Measurements from ENCODE around the gene ASZ1.
A peak's percentile ranks its signal among the peaks of the same experiment; 100 is the strongest.
"Not testable (repeated sequence)": the region's sequence is repeated elsewhere in the genome, so short reads cannot be mapped to it uniquely, and the experiment has no call there.

ASZ1 gene, protein sequence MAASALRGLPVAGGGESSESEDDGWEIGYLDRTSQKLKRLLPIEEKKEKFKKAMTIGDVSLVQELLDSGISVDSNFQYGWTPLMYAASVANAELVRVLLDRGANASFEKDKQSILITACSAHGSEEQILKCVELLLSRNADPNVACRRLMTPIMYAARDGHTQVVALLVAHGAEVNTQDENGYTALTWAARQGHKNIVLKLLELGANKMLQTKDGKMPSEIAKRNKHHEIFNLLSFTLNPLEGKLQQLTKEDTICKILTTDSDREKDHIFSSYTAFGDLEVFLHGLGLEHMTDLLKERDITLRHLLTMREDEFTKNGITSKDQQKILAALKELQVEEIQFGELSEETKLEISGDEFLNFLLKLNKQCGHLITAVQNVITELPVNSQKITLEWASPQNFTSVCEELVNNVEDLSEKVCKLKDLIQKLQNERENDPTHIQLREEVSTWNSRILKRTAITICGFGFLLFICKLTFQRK

DNA sequence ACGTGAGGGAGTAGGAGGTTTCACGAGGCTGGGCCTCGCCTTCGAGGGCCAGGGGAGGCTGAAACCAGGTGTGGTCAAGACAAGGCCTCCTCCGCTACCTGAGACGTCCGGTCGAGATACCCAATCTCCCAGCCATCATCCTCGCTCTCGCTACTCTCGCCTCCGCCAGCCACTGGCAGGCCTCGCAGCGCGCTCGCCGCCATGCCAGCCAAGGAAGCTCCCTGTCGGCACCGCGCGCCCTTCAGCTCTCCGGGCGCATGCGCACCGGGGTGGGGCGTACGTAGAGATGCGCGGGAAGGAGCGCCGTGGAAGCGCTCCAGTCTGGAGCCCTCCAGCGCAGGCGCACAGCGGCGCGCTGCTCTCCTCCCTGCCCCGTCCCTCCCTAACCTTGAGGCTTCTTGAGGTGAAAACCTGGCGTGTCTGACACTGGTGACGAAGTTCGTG lies at the start of gene ASZ1:
TSS of gene ASZ1 (minus strand) at position 236 of the 444 bp plus-strand sequence. CDS start at position 203, 33 bp downstream.
- DNase-seq = no peak

DNA sequence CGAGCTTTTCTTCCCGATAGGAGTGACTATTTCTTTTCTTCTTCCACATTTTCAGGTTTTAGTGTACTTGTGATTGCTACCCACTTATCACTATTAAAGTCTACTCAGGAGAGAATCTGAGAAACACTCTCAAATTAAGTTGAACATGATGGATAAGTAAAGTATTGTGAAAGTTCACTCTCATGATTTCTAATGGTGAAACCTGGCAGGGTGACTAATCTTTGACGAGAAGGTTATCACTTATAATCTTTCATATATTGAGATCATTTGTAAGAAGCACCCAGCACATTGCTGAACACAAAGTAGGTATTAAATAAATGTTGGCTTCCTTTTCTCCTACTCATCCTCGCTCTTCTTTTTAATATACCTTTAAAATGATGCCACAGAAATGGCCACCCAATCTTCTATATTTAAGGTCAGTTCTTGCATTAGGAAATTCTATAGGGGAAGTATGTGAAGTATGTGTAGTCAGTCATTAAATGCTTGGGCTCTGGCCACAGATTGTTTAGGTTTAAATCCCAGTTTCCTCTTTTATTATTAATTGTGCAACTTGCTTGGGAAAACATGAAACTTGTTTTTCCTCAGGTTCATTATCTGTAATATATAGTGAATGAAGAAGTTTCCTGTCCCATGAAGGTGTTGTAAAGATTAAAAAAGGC lies 49.4 kb upstream of the ASZ1 start:
- no peak for DNase-seq

DNA sequence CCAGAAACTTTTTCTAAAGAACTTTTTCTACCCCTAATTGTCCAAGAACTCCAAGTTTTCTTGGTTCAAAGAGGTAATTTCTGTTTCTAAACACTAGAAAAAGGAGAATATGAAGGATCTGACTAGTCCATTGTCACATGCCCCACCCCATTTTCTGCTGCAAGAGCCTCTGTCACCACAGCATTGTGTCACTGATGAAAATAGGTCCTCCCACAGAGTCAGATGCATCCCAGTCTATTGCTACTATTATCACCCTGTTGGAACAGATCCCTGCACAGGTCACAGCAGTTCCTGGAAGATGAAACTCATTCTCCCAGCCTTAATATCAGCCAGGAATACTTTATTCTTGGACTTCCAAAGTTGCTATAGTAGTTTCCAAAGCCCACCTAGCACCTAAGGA lies 45.0 kb upstream of the ASZ1 start:
- DNase-seq = no peak

DNA sequence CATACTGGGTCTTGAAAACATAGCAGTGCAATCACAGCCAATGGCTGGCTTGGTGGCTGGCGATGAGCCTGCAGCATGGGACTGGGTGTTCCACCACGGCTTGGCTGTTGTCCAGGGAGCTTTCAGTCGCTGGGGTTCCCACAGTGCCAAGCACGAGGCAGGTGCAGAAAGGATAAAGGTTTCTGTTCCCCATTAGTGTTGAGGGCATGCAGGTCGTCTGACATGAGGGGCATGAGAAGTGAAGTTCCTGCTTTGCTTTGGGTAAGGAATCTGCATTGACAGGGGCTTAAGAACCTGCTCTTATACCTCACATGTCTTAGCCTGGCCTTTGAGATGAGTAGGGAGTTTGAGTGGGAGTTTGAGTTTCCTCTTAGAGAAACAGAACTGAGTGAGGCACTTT lies 43.5 kb upstream of the ASZ1 start:
- DNase-seq = no peak

DNA sequence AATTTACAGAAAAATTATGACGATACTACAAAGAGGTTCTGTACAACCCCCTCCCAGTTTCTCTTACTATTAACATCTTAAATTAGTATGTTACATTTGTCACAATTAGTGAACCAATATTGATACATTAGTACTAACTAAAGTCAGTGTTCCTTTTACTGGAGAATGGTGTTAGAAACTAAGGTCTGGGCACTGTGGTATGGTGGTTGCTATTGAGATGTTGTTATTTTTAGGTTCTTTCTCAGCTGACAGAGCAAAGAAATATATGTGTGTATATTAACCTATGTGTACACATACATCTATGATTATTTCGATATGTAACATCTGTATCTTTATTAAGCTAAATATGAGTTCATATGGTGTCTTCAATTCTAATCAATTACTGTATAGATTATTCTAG lies 40.9 kb upstream of the ASZ1 start:
- DNase-seq = no peak

DNA sequence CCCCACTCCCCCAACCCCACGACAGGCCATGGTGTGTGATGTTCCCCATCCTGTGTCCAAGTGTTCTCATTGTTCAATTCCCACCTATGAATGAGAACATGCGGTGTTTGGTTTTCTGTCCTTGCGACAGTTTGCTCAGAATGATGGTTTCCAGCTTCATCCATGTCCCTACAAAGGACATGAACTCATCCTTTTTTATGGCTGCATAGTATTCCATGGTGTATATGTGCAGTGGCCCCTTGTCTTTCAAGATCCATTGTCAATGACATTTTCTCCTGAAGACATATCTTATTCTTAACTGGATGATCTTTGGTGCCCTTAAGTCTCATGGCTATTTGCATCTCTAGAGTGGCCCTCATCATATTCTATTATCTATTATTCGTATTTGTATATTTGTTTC lies 33.5 kb upstream of the ASZ1 start:
- DNase-seq = not testable (repeated sequence)

DNA sequence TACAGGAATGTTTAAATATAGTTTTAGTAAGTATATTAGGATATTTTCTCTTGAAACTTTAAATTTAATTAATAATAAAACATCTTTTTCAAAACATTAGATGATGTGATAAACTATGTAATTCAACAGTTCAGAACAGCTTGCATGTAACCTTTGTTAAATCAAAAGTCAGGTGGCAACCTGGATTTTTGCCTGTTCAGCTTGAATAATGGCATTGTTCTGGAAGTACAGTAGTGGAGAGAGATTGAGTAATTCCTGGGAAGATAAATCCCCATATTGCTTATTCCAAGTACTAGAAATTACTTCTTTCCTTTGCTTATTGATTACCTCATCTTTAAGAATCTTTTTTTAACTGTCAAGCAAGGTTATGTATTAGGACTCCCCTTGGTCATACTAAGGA lies 32.4 kb upstream of the ASZ1 start:
- DNase-seq = no peak

DNA sequence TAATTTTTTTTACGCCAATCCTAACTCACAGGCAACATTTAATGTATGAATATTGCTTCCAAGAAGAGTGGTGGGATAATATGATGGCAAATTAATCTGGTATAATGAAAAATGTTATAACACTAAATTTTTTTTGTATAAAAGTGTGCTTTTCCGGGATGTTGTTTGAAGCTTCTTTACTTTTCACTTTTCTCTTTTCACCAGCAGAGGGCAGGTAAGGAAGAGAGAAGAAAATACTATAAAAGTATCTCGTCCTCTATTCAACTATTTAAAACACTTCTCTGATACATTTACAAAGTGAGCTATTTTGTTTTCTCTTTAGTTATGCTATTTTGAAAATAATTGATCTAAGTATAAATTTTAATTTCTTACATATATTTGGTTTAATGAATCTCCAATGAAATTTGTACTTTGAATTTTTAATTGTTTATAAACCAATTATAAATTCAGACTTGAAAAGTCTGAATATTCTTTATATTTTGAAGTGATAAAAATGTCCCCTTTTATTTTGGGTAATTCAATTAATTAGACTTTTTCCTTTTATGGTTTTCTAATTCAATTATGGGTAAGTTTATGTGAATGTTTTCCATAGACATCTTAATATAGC lies 31.8 kb upstream of the ASZ1 start:
- DNase-seq = peak; percentile 62

DNA sequence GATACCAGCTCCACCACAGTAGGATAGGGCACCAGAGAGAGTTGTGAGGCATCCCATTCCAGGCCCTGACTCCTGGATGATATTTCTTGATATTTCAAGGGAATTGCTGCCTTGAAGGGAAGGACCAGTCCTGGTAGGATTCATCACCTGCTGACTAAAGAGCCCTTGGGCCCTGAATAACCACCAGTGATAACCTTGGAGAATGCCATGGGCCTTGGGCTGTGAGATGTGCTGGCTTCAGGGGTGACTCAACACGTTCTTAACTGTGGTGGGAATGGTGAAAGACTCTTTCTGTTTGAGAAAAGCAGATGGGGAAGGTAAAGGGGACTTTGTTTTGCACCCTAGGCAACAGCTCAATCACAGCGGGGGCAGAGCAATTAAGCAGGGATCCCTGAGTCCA lies 21.4 kb upstream of the ASZ1 start:
- DNase-seq = no peak

DNA sequence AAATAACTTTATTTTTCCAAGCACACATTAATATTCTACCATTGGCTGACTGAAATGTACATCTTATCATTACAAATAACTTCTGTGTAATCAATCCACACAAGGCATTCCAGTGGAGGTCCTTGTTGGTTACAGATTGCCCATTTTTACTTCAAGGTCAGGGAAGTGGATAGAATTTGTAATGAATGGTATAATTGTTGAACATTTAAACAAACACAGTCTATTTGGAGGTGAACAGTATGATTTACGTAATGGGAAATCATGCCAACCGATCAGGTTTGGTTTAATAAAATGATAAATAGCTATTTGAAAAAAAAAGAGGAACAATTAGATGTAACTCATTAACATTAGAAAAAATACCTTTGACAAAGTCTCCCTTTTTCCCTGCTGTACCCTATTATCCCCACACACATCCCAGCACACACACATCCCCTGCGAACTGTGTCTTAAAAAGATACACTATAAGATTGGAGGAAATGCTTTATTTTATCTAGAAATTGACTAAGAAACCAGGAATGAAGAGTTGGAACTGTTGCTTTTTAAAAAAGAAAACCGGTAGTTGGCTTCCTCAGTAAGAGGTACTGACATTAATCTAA lies 19.0 kb upstream of the ASZ1 start:
- DNase-seq = no peak

DNA sequence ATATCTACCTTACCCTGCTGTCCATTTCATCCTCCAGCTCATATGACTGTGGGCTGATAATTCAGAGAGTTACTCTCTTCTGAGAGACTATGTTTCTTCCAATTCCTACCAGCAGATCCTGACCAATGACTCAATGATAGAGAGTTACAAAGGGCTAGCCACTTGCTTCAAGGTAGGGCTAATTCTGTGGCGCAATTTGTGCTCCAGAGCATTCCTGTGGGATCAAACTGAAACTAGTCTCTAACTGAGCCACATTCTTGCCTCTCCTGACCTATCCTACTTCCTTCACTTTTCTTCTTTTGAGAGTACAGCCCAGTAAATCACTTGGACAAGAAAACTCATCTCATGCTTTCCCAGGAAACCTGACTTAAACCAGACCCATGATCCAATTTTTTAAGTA lies 17.9 kb upstream of the ASZ1 start:
- no peak for DNase-seq

DNA sequence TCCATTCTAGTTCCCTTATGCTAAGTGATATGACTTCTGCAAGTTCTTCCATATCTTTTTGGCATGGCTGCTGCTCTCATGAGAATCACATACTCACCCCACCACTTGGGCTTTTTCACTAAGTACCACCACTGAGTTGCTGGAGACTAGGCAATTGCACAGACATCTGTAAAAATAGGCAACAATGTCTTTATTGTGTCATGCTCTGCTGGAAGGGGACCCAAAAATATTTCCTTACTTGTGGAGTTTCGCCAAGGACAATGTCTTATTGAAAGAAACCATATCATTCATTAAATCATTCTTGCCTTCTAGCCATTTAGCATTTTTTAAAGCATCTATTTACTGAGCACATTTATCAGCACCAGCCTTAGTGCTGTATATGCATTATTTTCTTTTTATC lies 17.4 kb upstream of the ASZ1 start:
- DNase-seq = no peak

DNA sequence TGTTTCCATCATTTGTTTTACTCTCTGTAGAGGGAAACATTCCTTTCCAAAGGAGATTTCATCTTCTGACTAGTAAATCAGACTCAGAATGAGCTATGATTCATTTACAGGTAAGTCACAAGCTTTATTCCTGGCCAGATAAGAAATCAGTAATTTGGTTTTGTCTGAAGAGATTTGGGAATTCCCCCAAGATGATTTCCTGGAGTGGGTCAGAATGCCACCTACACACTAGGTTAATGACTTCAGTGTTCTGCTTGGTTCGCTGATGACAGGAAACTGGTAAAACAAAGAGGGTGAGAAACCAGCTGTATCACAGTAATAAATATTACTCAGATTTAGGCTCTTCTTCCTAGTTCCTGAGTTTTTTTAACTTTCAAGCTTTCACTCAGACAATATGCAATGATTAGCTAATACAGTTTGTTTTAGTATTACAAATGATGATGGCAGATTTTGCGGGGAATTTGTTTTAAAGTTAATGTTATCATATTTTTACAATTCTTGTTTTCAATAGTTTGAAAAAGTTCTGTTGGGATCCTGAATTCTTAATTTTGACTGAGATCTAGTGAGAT lies 8.3 kb upstream of the ASZ1 start:
- no peak for DNase-seq

DNA sequence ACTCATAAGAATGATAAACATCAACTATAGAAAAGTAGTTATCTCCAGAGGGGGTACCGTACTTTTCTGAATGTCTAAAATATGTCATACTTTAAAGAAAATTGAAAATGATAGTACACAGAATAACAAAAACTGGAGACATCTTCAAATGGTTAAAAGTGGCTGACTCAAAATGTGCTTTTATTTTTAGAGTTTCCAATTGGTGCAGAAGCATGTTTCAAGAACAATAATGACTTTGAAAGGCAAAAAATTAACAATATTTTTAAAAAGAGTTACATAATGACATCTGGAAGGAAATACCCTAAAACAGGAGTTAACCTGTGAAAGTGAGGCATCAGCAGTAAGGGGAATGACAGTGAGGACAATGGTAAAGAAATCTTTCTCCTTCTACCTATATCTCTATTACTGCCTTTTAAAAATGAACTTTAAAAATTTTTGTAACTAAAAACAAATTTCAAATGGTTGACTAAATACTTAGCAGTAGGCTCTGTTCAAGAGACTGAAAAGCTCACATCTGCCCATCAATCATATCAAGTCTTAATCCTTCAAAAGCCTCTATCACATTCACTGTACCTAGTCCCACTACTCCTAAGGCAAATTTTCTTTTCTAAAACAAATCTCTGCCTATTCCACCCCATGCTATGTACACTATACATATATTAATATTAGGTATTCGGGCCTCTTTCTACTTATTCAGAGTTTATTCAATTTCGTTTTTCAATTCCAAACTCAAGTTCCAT lies 3.0 kb downstream of the ASZ1 start:
- DNase-seq = no peak

DNA sequence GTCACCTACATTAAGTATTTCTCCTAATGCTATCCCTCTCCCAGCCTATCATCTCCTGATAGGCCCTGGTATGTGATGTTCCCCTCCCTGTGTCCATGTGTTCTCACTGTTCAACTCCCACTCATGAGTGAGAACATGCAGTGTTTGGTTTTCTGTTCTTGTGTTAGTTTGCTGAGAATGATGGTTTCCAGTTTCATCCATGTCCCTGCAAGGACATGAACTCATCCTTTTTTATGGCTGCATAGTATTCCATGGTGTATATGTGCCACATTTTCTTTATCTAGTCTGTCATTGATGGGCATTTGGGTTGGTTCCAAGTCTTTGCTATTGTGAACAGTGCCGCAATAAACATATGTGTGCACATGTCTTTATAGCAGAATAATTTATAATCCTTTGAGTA lies 12.7 kb downstream of the ASZ1 start:
- DNase-seq = not testable (repeated sequence)

DNA sequence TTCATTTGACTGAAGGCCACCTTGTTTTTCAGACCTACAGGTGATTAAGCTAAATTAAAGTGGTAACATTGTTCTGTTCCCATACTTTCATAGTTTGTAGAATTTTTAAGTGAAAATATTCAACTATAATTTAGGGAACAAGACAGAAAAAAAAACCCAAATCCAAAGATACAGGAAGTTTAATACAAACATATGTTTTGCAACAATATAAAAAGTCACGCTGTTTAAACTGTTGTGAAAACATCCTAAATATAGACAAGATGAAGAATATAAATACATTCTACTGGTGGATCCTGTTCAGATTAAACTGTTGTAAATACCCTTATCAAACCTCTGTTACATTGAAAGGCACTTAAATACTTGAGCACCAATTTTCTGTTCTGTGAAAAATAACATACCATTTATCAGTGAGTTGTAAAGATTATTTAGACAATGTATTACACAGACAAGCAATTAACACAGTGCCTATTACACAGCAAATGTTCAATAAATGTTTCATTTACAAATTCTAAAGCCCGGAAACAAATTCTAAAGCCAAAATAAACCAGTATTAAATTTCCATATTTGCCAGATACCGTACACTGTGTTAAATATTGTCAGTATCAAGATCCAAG lies 14.2 kb downstream of the ASZ1 start:
- DNase-seq = no peak

DNA sequence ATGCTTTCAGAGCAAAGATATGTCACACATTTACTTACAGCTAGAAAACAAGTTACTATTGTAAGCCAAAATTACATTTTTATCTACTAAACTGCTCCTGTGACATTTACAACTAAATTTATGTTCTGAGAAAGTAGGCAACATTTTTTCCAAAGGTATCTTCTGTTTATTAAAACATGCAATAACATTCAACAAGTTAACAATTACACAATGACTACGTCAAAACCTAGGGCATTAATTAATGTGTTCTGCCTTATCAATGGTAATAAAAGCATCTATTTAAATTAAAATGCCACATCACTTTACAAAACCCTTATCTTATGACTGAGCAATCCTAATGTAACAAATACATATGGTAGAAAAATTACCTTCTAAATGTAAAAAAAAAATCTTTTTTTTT lies 14.9 kb downstream of the ASZ1 start:
- DNase-seq = no peak

DNA sequence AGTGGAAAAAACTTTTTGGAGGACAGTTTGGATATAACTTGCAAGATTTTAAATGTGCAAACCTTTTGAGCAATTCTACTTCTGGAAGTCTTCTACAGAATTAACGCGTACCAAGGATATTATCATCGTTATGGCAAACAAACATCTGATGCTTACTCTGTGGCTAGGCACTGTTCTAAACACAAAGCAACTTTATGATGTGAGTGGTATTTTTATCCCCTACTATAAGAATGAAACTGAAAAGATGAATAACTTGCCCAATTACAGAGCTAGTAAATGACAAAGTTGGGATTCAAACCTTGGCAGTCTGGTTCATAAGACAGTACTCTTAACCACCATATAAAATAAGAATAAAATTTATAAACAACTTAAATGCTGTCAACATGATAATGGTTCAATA lies 15.8 kb downstream of the ASZ1 start:
- no peak for DNase-seq

DNA sequence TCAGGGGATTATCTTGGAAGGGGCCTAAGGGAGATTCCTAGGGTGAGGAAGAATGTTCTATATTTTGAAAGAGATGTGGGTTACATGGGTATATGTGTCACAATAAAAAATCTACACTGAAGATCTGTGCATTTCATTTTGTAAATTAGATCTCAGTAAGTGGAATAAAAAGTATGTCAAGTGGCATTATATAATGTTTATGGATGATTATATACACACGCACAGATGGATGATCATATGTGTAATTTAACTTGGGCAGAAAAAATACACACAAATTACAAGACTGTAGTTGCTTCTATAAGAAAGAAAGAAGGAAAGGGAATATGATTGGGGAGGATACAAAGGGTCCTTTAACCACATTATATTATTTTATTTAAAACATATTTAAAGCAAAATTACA lies 18.5 kb downstream of the ASZ1 start:
- DNase-seq = no peak

DNA sequence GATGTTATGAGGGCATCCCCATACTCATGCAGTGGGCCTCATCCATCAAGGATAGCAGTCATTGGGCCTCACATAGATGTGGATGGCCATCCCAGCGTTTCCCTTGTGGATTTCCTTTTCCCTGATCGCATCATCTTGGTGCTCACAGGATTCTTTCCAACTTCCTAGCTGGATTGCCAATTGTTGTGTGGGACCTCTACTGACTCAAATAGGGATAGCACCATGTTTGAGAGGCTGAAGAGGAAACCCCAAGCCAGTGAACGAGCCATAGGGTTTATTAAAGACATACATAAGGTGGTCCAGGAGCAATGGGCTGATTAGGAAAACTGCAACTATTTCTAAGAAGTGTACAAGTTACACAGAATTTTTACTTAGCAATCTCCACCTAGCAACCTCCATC lies 21.8 kb downstream of the ASZ1 start:
- no peak for DNase-seq

DNA sequence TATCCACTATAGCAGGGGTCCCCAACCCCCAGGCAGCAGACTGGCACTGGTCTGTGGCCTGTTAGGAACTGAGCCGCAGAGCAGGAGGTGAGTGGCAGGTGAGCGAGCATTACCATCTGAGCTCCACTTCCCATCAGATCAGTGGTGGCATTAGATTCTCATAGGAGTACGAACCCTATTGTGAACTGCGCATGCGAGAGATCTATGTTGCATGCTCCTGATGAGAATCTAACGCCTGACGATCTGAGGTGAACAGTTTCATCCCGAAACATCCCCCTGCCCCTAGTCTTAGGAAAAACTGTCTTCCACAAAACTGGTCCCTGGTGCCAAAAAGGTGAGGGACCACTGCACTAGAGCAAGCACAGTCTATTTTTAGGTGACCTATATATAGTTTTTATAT lies 23.6 kb downstream of the ASZ1 start:
- no peak for DNase-seq

DNA sequence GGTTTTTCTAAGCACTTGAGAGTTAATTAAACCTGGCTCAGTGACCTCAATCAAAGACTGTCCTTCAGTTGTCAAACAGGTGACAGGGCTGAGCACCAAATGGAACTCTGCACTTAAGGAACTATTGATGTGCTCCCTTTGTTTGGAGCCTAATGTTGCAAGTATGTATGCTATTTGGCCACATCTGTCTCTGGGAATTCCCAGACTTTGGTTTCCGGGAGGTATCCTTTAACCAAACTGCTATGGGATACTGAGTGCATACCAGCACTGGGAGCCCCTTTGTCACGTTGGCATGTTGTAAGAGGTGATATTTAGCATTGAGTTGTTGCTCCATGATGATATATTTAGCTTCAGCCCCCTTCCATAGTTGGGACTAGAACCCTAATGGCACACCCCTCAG lies 25.2 kb downstream of the ASZ1 start:
- no peak for DNase-seq

Data from eye (tissue), 1 donor.